ENCODE data around the gene HIP1. TPM values are rescaled to one million over a fixed set of nuclear protein-coding genes. Genes with fewer than 3 reads are reported as not detected.
"Not testable (repeated sequence)": the region's sequence is repeated elsewhere in the genome, so short reads cannot be mapped to it uniquely, and the experiment has no call there.

HIP1 gene
- total RNA-seq, 1 donor from 2014 or later, result 12.4 TPM

GRCh38 chr7:75694638-75695399 is 43.9 kb downstream of the HIP1 start:
- DNase-seq (ENCODE audit: low read depth), result no peak
- Histone ChIP-seq H3K36me3 (ENCODE audit: control insufficient read depth, insufficient read depth, low read length) (no peaks in the 10 kb centered on the region), H3K27me3 (ENCODE audit: control insufficient read depth, insufficient read depth, low read length) (no peaks in the 10 kb centered on the region), H3K4me3 (ENCODE audit: low read depth, low read length) (no peak overlapping the region)
- TF ChIP-seq, protein P1, sequence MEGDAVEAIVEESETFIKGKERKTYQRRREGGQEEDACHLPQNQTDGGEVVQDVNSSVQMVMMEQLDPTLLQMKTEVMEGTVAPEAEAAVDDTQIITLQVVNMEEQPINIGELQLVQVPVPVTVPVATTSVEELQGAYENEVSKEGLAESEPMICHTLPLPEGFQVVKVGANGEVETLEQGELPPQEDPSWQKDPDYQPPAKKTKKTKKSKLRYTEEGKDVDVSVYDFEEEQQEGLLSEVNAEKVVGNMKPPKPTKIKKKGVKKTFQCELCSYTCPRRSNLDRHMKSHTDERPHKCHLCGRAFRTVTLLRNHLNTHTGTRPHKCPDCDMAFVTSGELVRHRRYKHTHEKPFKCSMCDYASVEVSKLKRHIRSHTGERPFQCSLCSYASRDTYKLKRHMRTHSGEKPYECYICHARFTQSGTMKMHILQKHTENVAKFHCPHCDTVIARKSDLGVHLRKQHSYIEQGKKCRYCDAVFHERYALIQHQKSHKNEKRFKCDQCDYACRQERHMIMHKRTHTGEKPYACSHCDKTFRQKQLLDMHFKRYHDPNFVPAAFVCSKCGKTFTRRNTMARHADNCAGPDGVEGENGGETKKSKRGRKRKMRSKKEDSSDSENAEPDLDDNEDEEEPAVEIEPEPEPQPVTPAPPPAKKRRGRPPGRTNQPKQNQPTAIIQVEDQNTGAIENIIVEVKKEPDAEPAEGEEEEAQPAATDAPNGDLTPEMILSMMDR (IDR thresholded peaks at IDR 0.05; ENCODE audit: insufficient read depth, low read length, poor library complexity, severe bottlenecking), result no peak

GRCh38 chr7:75693668-75694067 is 45.1 kb downstream of the HIP1 start:
- H3K27me3 ChIP-seq (ENCODE audit: control insufficient read depth, insufficient read depth, low read length); H3K36me3 ChIP-seq (ENCODE audit: control insufficient read depth, insufficient read depth, low read length); H3K4me3 ChIP-seq (ENCODE audit: low read depth, low read length); DNase-seq (ENCODE audit: low read depth): not testable (repeated sequence)

- H3K27me3 ChIP-seq (ENCODE audit: control insufficient read depth, insufficient read depth, low read length), result peaks cover 4% of the 10 kb centered on the region
- TF ChIP-seq, protein P1 (IDR thresholded peaks at IDR 0.05; ENCODE audit: insufficient read depth, low read length, poor library complexity, severe bottlenecking), result no peak
- H3K36me3 ChIP-seq (ENCODE audit: control insufficient read depth, insufficient read depth, low read length), result no peaks in the 10 kb centered on the region
- H3K4me3 ChIP-seq (ENCODE audit: low read depth, low read length), result no peak overlapping the region
- DNase-seq (ENCODE audit: low read depth), result no peak
These were observed 46.8 kb downstream of the HIP1 start for GRCh38 chr7:75691793-75692543.

DNA sequence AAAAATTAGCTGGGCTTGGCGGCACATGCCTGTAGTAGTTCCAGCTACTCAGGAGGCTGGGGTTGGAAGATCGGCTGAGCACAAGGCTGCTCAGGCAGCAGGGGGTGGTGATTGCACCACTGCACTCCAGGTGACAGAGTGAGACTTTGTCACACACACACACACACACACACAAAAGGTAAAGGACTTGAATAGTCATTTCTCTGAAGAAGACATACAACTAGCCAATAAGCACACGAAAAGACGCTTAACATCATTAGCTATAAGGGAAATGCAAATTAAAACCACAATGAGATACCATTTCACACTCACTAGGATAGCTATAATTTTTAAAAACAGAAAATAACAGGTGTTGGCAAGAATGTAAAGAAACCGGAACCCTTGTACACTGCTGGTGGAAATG is 48.6 kb downstream of the HIP1 start:
- no peaks in the 10 kb centered on the region for H3K36me3 ChIP-seq (ENCODE audit: control insufficient read depth, insufficient read depth, low read length)
- TF ChIP-seq, protein P1 (IDR thresholded peaks at IDR 0.05; ENCODE audit: insufficient read depth, low read length, poor library complexity, severe bottlenecking), result no peak
- H3K27me3 ChIP-seq (ENCODE audit: control insufficient read depth, insufficient read depth, low read length), result peaks cover 4% of the 10 kb centered on the region
- H3K4me3 ChIP-seq (ENCODE audit: low read depth, low read length), result no peak overlapping the region
- no peak for DNase-seq (ENCODE audit: low read depth)

DNA sequence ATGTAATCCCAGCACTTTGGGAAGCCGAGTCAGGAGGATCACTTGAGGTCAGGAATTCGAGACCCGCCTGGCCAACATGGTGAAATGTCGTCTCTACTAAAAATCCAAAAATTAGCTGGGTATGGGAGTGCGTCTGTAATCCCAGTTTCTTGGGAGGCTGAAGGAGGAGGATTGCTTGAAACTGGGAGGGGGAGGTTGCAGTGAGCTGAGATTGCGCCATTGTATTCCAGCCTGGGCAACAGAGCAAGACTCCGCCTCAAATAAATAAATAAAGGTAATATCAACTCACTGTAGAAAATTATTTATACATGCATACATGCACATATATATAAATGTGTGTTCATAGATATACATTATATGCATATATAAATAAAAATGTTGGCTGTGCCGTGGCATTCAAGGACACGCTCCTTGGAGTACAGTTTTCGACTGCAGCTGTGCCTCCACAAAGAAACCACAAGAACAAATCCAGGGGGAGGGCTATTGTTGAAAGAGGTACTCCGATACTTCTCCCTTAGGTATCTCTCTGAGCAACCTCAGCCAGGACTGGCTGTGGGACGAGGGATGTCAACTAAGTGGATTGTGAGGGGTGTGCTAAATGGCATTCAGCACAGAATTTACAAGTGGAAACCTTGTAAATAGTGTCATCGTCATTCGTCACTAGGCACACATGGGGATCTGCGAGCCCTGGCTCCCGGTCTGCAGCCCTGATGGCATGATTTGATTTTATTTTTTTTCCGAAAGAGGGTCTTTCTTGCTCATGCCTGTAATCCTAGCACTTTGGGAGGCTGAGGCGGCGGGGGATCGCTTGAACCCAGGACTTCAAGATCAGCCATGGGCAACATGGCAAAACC is 49.3 kb downstream of the HIP1 start:
- Histone ChIP-seq H3K27me3 (ENCODE audit: control insufficient read depth, insufficient read depth, low read length) (peaks cover 4% of the 10 kb centered on the region), H3K4me3 (ENCODE audit: low read depth, low read length) (no peak overlapping the region), H3K36me3 (ENCODE audit: control insufficient read depth, insufficient read depth, low read length) (no peaks in the 10 kb centered on the region)
- TF ChIP-seq, protein P1 (IDR thresholded peaks at IDR 0.05; ENCODE audit: insufficient read depth, low read length, poor library complexity, severe bottlenecking), result no peak
- DNase-seq (ENCODE audit: low read depth), result no peak

All from kidney epithelial cell (primary cell).